MM.1S (cell line): ENCODE data around the gene TNIP3.

Source experiments
- EZH2 ChIP-seq: fragments of 300-600 bp; sonication (generic); optimal IDR thresholded peaks from 2 replicates; pipeline ENCODE3; 2017; ENCODE audit warnings: low read depth, mild to moderate bottlenecking, antibody characterized with exemption, low read length, mixed read lengths
- TF ChIP-seq, protein P1 (sequence below): fragments of 300-600 bp; sonication (generic); IDR thresholded peaks from 2 replicates; pipeline ENCODE4 v1.5.1; 2016; ENCODE audit warnings: antibody characterized with exemption, low read length, mixed read lengths

DNA sequence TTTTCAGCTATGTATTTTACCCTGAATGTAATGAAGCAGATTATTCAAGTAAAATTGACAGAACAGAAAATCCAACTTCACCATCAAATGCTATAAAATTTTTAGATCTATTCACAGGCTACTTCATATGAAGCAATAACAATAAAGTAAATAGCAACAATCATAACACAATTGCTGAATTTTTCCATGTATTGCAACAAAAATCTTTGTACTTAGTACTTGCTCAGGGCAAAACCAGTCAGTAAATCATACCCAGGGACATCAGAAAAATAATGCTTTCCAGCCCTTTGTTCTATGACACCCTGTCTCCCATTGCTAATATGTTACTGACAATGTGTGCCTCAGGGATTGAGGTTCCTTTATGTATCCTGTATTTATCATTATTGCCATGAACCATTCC, 15.5 kb downstream of the TNIP3 start:
- TF ChIP-seq, protein P1, sequence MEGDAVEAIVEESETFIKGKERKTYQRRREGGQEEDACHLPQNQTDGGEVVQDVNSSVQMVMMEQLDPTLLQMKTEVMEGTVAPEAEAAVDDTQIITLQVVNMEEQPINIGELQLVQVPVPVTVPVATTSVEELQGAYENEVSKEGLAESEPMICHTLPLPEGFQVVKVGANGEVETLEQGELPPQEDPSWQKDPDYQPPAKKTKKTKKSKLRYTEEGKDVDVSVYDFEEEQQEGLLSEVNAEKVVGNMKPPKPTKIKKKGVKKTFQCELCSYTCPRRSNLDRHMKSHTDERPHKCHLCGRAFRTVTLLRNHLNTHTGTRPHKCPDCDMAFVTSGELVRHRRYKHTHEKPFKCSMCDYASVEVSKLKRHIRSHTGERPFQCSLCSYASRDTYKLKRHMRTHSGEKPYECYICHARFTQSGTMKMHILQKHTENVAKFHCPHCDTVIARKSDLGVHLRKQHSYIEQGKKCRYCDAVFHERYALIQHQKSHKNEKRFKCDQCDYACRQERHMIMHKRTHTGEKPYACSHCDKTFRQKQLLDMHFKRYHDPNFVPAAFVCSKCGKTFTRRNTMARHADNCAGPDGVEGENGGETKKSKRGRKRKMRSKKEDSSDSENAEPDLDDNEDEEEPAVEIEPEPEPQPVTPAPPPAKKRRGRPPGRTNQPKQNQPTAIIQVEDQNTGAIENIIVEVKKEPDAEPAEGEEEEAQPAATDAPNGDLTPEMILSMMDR = no peak
- no peak for TF ChIP-seq EZH2
